ENCODE measurements around the gene TPPP3.

Gene TPPP3

GRCh38 chr16:67349172-67349571 is 44.1 kb downstream of the TPPP3 start:
- DNase-seq, result no peak

GRCh38 chr16:67346341-67346740 is 47.0 kb downstream of the TPPP3 start:
- DNase-seq, result no peak

GRCh38 chr16:67345401-67345800 is 47.9 kb downstream of the TPPP3 start:
- DNase-seq, result no peak

- DNase-seq, result no peak
Observed at GRCh38 chr16:67342616-67343015, 50.7 kb downstream of the TPPP3 start.

- no peak for DNase-seq
Observed at GRCh38 chr16:67341250-67341649, 52.0 kb downstream of the TPPP3 start.
